Measurements from ENCODE around the gene DEDD.
"Not testable (repeated sequence)": the region's sequence is repeated elsewhere in the genome, so short reads cannot be mapped to it uniquely, and the experiment has no call there.

The DEDD gene

GRCh38 chr1:161128591-161129420 lies 3.7 kb downstream of the DEDD start:
- no peak for DNase-seq (ENCODE audit: low read depth in 2 of 2, low spot score in 1 of 2)

GRCh38 chr1:161127649-161128048 lies 4.8 kb downstream of the DEDD start:
- DNase-seq (ENCODE audit: low read depth in 2 of 2, low spot score in 1 of 2) = no peak

GRCh38 chr1:161122967-161123366 lies 9.5 kb downstream of the DEDD start:
- DNase-seq (ENCODE audit: low read depth in 2 of 2, low spot score in 1 of 2) = no peak

GRCh38 chr1:161121834-161122233 lies 10.6 kb downstream of the DEDD start:
- DNase-seq (ENCODE audit: low read depth in 2 of 2, low spot score in 1 of 2) = no peak

GRCh38 chr1:161121042-161121650 lies 11.3 kb downstream of the DEDD start:
- no peak for DNase-seq (ENCODE audit: low read depth in 2 of 2, low spot score in 1 of 2)

GRCh38 chr1:161119092-161119903 lies 13.2 kb downstream of the DEDD start:
- peak; percentile 11 to 36 for DNase-seq (ENCODE audit: low read depth in 2 of 2, low spot score in 1 of 2)

- peak; percentile 68 for DNase-seq (ENCODE audit: low read depth in 2 of 2, low spot score in 1 of 2)
Observed at GRCh38 chr1:161117759-161118581, 14.5 kb downstream of the DEDD start, which contains the start of the genes NIT1 and PFDN2. Gene NIT1, plus strand, starts transcription at chr1:161118105. Its CDS starts 72 bp downstream, at chr1:161118177. Gene PFDN2, minus strand, starts transcription at chr1:161118037. Its CDS starts 11 bp downstream, at chr1:161118026.

- DNase-seq (ENCODE audit: low read depth in 2 of 2, low spot score in 1 of 2) = not testable (repeated sequence)
Observed at GRCh38 chr1:161115961-161116360, 16.5 kb downstream of the DEDD start.

- DNase-seq (ENCODE audit: low read depth in 2 of 2, low spot score in 1 of 2) = no peak
Observed at GRCh38 chr1:161115132-161115711, 17.2 kb downstream of the DEDD start.

GRCh38 chr1:161114556-161114955 lies 17.9 kb downstream of the DEDD start:
- DNase-seq (ENCODE audit: low read depth in 2 of 2, low spot score in 1 of 2) = no peak

GRCh38 chr1:161113915-161114314 lies 18.6 kb downstream of the DEDD start:
- no peak for DNase-seq (ENCODE audit: low read depth in 2 of 2, low spot score in 1 of 2)

GRCh38 chr1:161111527-161111926 lies 20.9 kb downstream of the DEDD start:
- no peak for DNase-seq (ENCODE audit: low read depth in 2 of 2, low spot score in 1 of 2)

- no peak for DNase-seq (ENCODE audit: low read depth in 2 of 2, low spot score in 1 of 2)
Observed at GRCh38 chr1:161111117-161111516, 21.4 kb downstream of the DEDD start.

- DNase-seq (ENCODE audit: low read depth in 2 of 2, low spot score in 1 of 2) = no peak
Observed at GRCh38 chr1:161106431-161106830, 26.0 kb downstream of the DEDD start.

- DNase-seq (ENCODE audit: low read depth in 2 of 2, low spot score in 1 of 2) = no peak
Observed at GRCh38 chr1:161100556-161100955, 31.9 kb downstream of the DEDD start.

GRCh38 chr1:161099090-161099802 lies 33.2 kb downstream of the DEDD start:
- DNase-seq (ENCODE audit: low read depth in 2 of 2, low spot score in 1 of 2) = no peak

- peak; percentile 6 to 36 for DNase-seq (ENCODE audit: low read depth in 2 of 2, low spot score in 1 of 2)
Observed at GRCh38 chr1:161098210-161099068, 34.0 kb downstream of the DEDD start, which contains the start of gene KLHDC9. Gene KLHDC9, plus strand, starts transcription at chr1:161098361. Its CDS starts 175 bp downstream, at chr1:161098536.

GRCh38 chr1:161096530-161096929 lies 35.9 kb downstream of the DEDD start:
- DNase-seq (ENCODE audit: low read depth in 2 of 2, low spot score in 1 of 2) = no peak

- no peak for DNase-seq (ENCODE audit: low read depth in 2 of 2, low spot score in 1 of 2)
Observed at GRCh38 chr1:161096015-161096414, 36.5 kb downstream of the DEDD start.

Data from stimulated activated CD8-positive, alpha-beta memory T cell treated with anti-CD3 and anti-CD28 coated beads, Interleukin-4, amount 100 ng/mL, for 4 hours (primary cell).